GM12878 (cell line): Measurements from ENCODE around the gene BEND4. TPM values are rescaled to one million over a fixed set of nuclear protein-coding genes. Genes with fewer than 3 reads are reported as not detected.
A peak's percentile ranks its signal among the peaks of the same experiment; 100 is the strongest.

Experiments
- ATAC-seq: fragments of 200-7000 bp; cut with Tn5 transposase; 3 replicates; pipeline ENCODE4 v1.9.1; 2020; ENCODE audit warnings: mild to moderate bottlenecking, moderate library complexity
- BruUV-seq: library from RNA; stranded (reverse); fragments of 400-500 nt; replicated peaks from 2 replicates; lab custom pipeline; 2021; lab: Mats Ljungman, UMichigan
- CTCF ChIA-PET: fragments of 300-600 bp; sonication (Branson Sonifier 250); formaldehyde crosslinking; extraction: SDS; loops from one replicate; lab custom pipeline; 2021; ENCODE audit warnings: inconsistent platforms; lab: Yijun Ruan, JAX
- POLR2A ChIA-PET: fragments of 350-600 bp; formaldehyde crosslinking; extraction: SDS; loops from one replicate; lab custom pipeline; 2021; ENCODE audit warnings: inconsistent platforms; lab: Charles Lee
- RAD21 ChIA-PET: fragments of 300-600 bp; sonication (Branson Sonifier 250); formaldehyde crosslinking; loops from one replicate; lab custom pipeline; 2023; ENCODE audit warnings: antibody characterized with exemption; ENCODE audit not compliant: unreplicated experiment; lab: Charles Lee
- SMC1A ChIA-PET: fragments of 300-600 bp; sonication (Branson Sonifier 250); formaldehyde crosslinking; loops from one replicate; lab custom pipeline; 2023; ENCODE audit not compliant: unreplicated experiment, uncharacterized antibody; lab: Charles Lee
- DNase-seq: peaks from one replicate; pipeline ENCODE4 v3.0.0-alpha.2; 2011; ENCODE audit warnings: low read depth, low spot score
- FAIRE-seq: peaks from 3 replicates; lab custom pipeline; 2011; peaks lifted over from hg19 to GRCh38; lab: Jason Lieb, UNC
- H2AFZ ChIP-seq: 2 replicates; pipeline ENCODE4 v1.6.0; 2011; ENCODE audit warnings: low read depth, low read length, control low read depth; ENCODE audit not compliant: control insufficient read depth
- H3K27ac ChIP-seq: 2 replicates; pipeline ENCODE4 v1.5.1; 2011; ENCODE audit warnings: control low read depth; ENCODE audit not compliant: control insufficient read depth, insufficient read depth
- H3K27me3 ChIP-seq, 2 experiments: replicated peaks in 1 of 2; 2 replicates each; pipeline versions ENCODE4 v1.6.0 to v1.6.1; 2011; ENCODE audit warnings: low read length in 1 of 2; ENCODE audit not compliant: control insufficient read depth in 2 of 2, insufficient read depth in 2 of 2
- H3K36me3 ChIP-seq, 2 experiments: 2 replicates each; pipeline ENCODE4 v1.5.1; 2011; ENCODE audit warnings: low read length in 1 of 2; ENCODE audit not compliant: control insufficient read depth in 2 of 2, insufficient read depth in 2 of 2
- H3K4me1 ChIP-seq: 2 replicates; pipeline ENCODE4 v1.6.1; 2011; ENCODE audit warnings: mild to moderate bottlenecking, low read length, moderate library complexity, mixed read lengths; ENCODE audit not compliant: control insufficient read depth, insufficient read depth
- H3K4me2 ChIP-seq: 2 replicates; pipeline ENCODE4 v1.6.0; 2011; ENCODE audit warnings: control low read depth; ENCODE audit not compliant: control insufficient read depth, insufficient read depth
- H3K4me3 ChIP-seq: fragments of 200-600 bp; sonication (generic); 2 replicates; pipeline ENCODE4 v1.5.1; 2016
- H3K79me2 ChIP-seq: 2 replicates; pipeline ENCODE4 v1.6.0; 2011; ENCODE audit warnings: low read length; ENCODE audit not compliant: control insufficient read depth, insufficient read depth
- H3K9ac ChIP-seq: 2 replicates; pipeline ENCODE4 v1.8.0; 2011; ENCODE audit warnings: low read length, control low read depth, mixed read lengths; ENCODE audit not compliant: control insufficient read depth, insufficient read depth
- H3K9me3 ChIP-seq: replicated peaks from 3 replicates; pipeline ENCODE4 v1.5.1; 2011; ENCODE audit warnings: mild to moderate bottlenecking, low read length; ENCODE audit not compliant: control insufficient read depth, insufficient read depth
- H4K20me1 ChIP-seq: 2 replicates; pipeline ENCODE4 v1.6.0; 2011; ENCODE audit not compliant: control insufficient read depth, insufficient read depth
- CBX3 ChIP-seq: fragments of 200-600 bp; sonication (generic); IDR thresholded peaks from 2 replicates; pipeline ENCODE4 v1.6.1; 2016; ENCODE audit warnings: low read depth, borderline replicate concordance
- FOS ChIP-seq: IDR thresholded peaks from 3 replicates; pipeline ENCODE4 v1.6.1; 2011; ENCODE audit warnings: borderline replicate concordance; ENCODE audit not compliant: insufficient read length; ENCODE audit errors: extremely low read depth
- FOXK2 ChIP-seq: fragments of 450-650 bp; IDR thresholded peaks from 2 replicates; pipeline ENCODE4 v1.6.1; 2017; ENCODE audit warnings: mild to moderate bottlenecking, moderate library complexity
- HDGF ChIP-seq: fragments of 450-650 bp; IDR thresholded peaks from 2 replicates; pipeline ENCODE4 v1.6.1; 2016; ENCODE audit warnings: antibody characterized with exemption
- JUND ChIP-seq: IDR thresholded peaks from 2 replicates; pipeline ENCODE4 v1.6.1; 2012; ENCODE audit warnings: low read depth, mild to moderate bottlenecking, low read length, improper control_type of control experiment, moderate library complexity
- MAX ChIP-seq: IDR thresholded peaks from 2 replicates; pipeline ENCODE4 v1.6.1; 2012; ENCODE audit warnings: low read depth, low read length, improper control_type of control experiment
- NKRF ChIP-seq: fragments of 450-650 bp; conservative IDR thresholded peaks from 2 replicates; pipeline ENCODE4 v1.6.1; 2017; ENCODE audit warnings: mild to moderate bottlenecking, moderate library complexity
- RBBP5 ChIP-seq: fragments of 200-600 bp; sonication (generic); conservative IDR thresholded peaks from 2 replicates; pipeline ENCODE4 v1.6.1; 2016
- TAF1 ChIP-seq: IDR thresholded peaks from 2 replicates; pipeline ENCODE4 v1.6.1; 2011; ENCODE audit warnings: mild to moderate bottlenecking, low read depth, low read length, borderline replicate concordance
- WRNIP1 ChIP-seq: IDR thresholded peaks from 2 replicates; pipeline ENCODE4 v1.6.1; 2011; ENCODE audit warnings: low read depth, low read length, improper control_type of control experiment, borderline replicate concordance
- WGBS: methylation state at CpG from one replicate; pipeline ENCODE4 v1.1.6; 2016; ENCODE audit warnings: low lambda C conversion rate; ENCODE audit not compliant: insufficient replicate concordance, insufficient coverage; ENCODE audit errors: missing lambda C conversion rate; 5-methylcytosine and 5-hydroxymethylcytosine counted together
- in situ Hi-C: fragments of 300-500 bp; cut with MboI; formaldehyde crosslinking; loops from 9 replicates; pipeline ENCODE4 v1.14.3; 2018; ENCODE audit warnings: mixed read lengths
- intact Hi-C: fragments of 100-400 bp; cut with micrococcal nuclease; formaldehyde crosslinking; loops from one replicate; pipeline ENCODE4 v1.14.2; 2022; ENCODE audit not compliant: unreplicated experiment
- polyA plus RNA-seq, 11 experiments: library from polyadenylated mRNA; depleted of rRNA in 4 of 11; unstranded in 6 of 11; stranded (reverse) in 5 of 11; fragments of >200 nt; fragmentation: Nextera tagmentation in 4 of 11; fragmentation: Illumina TruSeq in 1 of 11; extraction: Ambion mirVana in 4 of 11; extraction: Trizol in 1 of 11; gene quantifications; 1 replicate in 1 of 11; 2 replicates in 10 of 11; pipeline versions ENCODE4 v1.2.1 to v1.2.3, GENCODE V29; 2011 to 2016; ENCODE audit warnings: inconsistent platforms in 2 of 11, missing spikeins in 2 of 11, low read depth in 1 of 11
- total RNA-seq, 4 experiments: library from RNA; depleted of rRNA in 3 of 4; stranded (reverse); fragments of >200 nt in 3 of 4; fragmentation: Illumina TruSeq in 1 of 4; extraction: Trizol in 1 of 4; gene quantifications; 2 replicates each; pipeline versions ENCODE4 v1.2.1 to v1.2.3, GENCODE V29; 2013 to 2021

BEND4 gene
- total and polyA plus RNA-seq, 10 of the 15 experiments (the other 5 are each of a cell fraction or from before 2014, with no cell fraction given), result under 0.01 to 0.15 (median 0.04) TPM; not detected in 1

- no peaks in the 10 kb centered on the region for H3K9me3 ChIP-seq
- intact Hi-C loops (no loop called here), in situ Hi-C loops (no loop called here)
- no peaks in the 10 kb centered on the region for H3K79me2 ChIP-seq
- ChIA-PET RAD21 (no interaction called here), CTCF (interaction anchor here (1.2 to 2.0 kb wide), 2 partner anchors 9 to 12 kb away, joined by 4 to 6 read pairs; no protein-coding TSS in a partner anchor), SMC1A (interaction anchor here (1.6 kb wide), 1 partner anchor 31 kb away, joined by 5 read pairs; no protein-coding TSS in a partner anchor), POLR2A (no interaction called here)
- H4K20me1 ChIP-seq, result no peaks in the 10 kb centered on the region
- no peak overlapping the region for H3K4me3 ChIP-seq
- no peak overlapping the region for H3K4me2 ChIP-seq
- DNase-seq (peak; percentile 5), FAIRE-seq (no peak), ATAC-seq (peak; percentile 35)
- no peak overlapping the region for H2AFZ ChIP-seq
- H3K9ac ChIP-seq, result no peak overlapping the region
- H3K27ac ChIP-seq, result no peak overlapping the region
- WGBS, result 76% methylated on average over 3 of the region's 3 CpGs
- H3K4me1 ChIP-seq, result no peaks in the 10 kb centered on the region
- no TSS peak for BruUV-seq
- H3K27me3 ChIP-seq, result no peaks in the 10 kb centered on the region
- H3K36me3 ChIP-seq, result no peaks in the 10 kb centered on the region; a peak in 1 of 4 replicates
- no peak for TF ChIP-seq HDGF
- TF ChIP-seq CBX3, result no peak
- no peak for TF ChIP-seq MAX
- TF ChIP-seq, all 136 proteins: peak for 0
Observed at GRCh38 chr4:42080306-42080705, 72.1 kb downstream of the BEND4 start.

- intact Hi-C loops (no loop called here), in situ Hi-C loops (no loop called here)
- ChIA-PET POLR2A (no interaction called here), RAD21 (no interaction called here), CTCF (no interaction called here), SMC1A (interaction anchor here (0.8 to 0.9 kb wide), 2 partner anchors 10 to 29 kb away, joined by 3 read pairs; no protein-coding TSS in a partner anchor)
- Histone ChIP-seq H3K27me3 (no peaks in the 10 kb centered on the region), H3K79me2 (no peaks in the 10 kb centered on the region), H3K4me2 (peak overlapping the region; percentile 28; the same call in 1 of the 2 replicates), H3K36me3 (no peaks in the 10 kb centered on the region; a peak in 1 of 4 replicates), H3K9me3 (no peaks in the 10 kb centered on the region), H3K9ac (no peak overlapping the region), H3K27ac (peak overlapping the region; percentile 26; the same call in 1 of the 2 replicates), H3K4me1 (no peaks in the 10 kb centered on the region), H4K20me1 (no peaks in the 10 kb centered on the region), H3K4me3 (no peak overlapping the region), H2AFZ (no peak overlapping the region)
- peak; percentile 96 for ATAC-seq
- no TSS peak for BruUV-seq
- DNase-seq, result peak; percentile 20
- peak; percentile 91 for FAIRE-seq
- no peak for TF ChIP-seq FOS
- no peak for TF ChIP-seq FOXK2
- no peak for TF ChIP-seq TAF1
- TF ChIP-seq JUND, result no peak
- TF ChIP-seq WRNIP1, result no peak
- TF ChIP-seq NKRF, result no peak
- no peak for TF ChIP-seq RBBP5
Observed at GRCh38 chr4:42078184-42078801, 74.2 kb downstream of the BEND4 start.
